IPS-18c (cell line): Measurements from ENCODE around the gene PLEKHJ1.

Source experiments
- H3K4me3 ChIP-seq: 2 replicates; pipeline ENCODE4 v1.7.0; 2013; ENCODE audit warnings: low read depth, mild to moderate bottlenecking, low read length, moderate library complexity; ENCODE audit not compliant: insufficient read depth
- H3K9me3 ChIP-seq: one replicate; pipeline ENCODE4 v1.6.1; 2013; ENCODE audit warnings: mild to moderate bottlenecking, low read length, moderate library complexity; ENCODE audit not compliant: control insufficient read depth, insufficient read depth

PLEKHJ1 gene

GRCh38 chr19:2253106-2254063, 17.3 kb upstream of the PLEKHJ1 start:
- Histone ChIP-seq H3K9me3 (no peaks in the 10 kb centered on the region), H3K4me3 (peak overlapping the region; percentile 57)

- H3K4me3 ChIP-seq, result peak overlapping the region; percentile 57
These were observed 16.6 kb upstream of the PLEKHJ1 start for GRCh38 chr19:2252797-2253105.

GRCh38 chr19:2252055-2252796, 16.1 kb upstream of the PLEKHJ1 start:
- Histone ChIP-seq H3K4me3 (no peak overlapping the region), H3K9me3 (no peaks in the 10 kb centered on the region)

More at GRCh38 chr19:2252797-2253105, 16.6 kb upstream of the PLEKHJ1 start:
- H3K9me3 ChIP-seq, result no peaks in the 10 kb centered on the region

GRCh38 chr19:2251106-2252054, 15.3 kb upstream of the PLEKHJ1 start:
- Histone ChIP-seq H3K9me3 (no peaks in the 10 kb centered on the region), H3K4me3 (no peak overlapping the region)

GRCh38 chr19:2250766-2251105, 14.6 kb upstream of the PLEKHJ1 start:
- no peak overlapping the region for H3K4me3 ChIP-seq
- H3K9me3 ChIP-seq, result no peaks in the 10 kb centered on the region

GRCh38 chr19:2249880-2250765, 14.0 kb upstream of the PLEKHJ1 start:
- no peaks in the 10 kb centered on the region for H3K9me3 ChIP-seq
- no peak overlapping the region for H3K4me3 ChIP-seq

GRCh38 chr19:2249010-2249866, 13.1 kb upstream of the PLEKHJ1 start, which contains the start of gene AMH:
Gene AMH, plus strand, starts transcription at chr19:2249323. Its CDS starts 10 bp downstream, at chr19:2249333.
- H3K4me3 ChIP-seq, result no peak within 1 kb of the TSS
- H3K9me3 ChIP-seq, result peaks cover 2% of the 10 kb centered on the region

- Histone ChIP-seq H3K9me3 (peaks cover 2% of the 10 kb centered on the region), H3K4me3 (no peak overlapping the region)
These were observed 12.2 kb upstream of the PLEKHJ1 start for GRCh38 chr19:2248136-2249009.

GRCh38 chr19:2247433-2248101, 11.4 kb upstream of the PLEKHJ1 start:
- peaks cover 2% of the 10 kb centered on the region for H3K9me3 ChIP-seq
- H3K4me3 ChIP-seq, result no peak overlapping the region

- Histone ChIP-seq H3K4me3 (no peak overlapping the region), H3K9me3 (peaks cover 2% of the 10 kb centered on the region)
These were observed 10.8 kb upstream of the PLEKHJ1 start for GRCh38 chr19:2246801-2247361.

GRCh38 chr19:2246014-2246620, 10.0 kb upstream of the PLEKHJ1 start:
- Histone ChIP-seq H3K9me3 (peaks cover 2% of the 10 kb centered on the region), H3K4me3 (no peak overlapping the region)

- Histone ChIP-seq H3K9me3 (peaks cover 2% of the 10 kb centered on the region), H3K4me3 (no peak overlapping the region)
These were observed 9.1 kb upstream of the PLEKHJ1 start for GRCh38 chr19:2245273-2245672.

- Histone ChIP-seq H3K9me3 (peaks cover 2% of the 10 kb centered on the region), H3K4me3 (no peak overlapping the region)
These were observed 8.4 kb upstream of the PLEKHJ1 start for GRCh38 chr19:2244486-2244885.

GRCh38 chr19:2244125-2244411, 7.9 kb upstream of the PLEKHJ1 start:
- H3K9me3 ChIP-seq, result peaks cover 2% of the 10 kb centered on the region
- H3K4me3 ChIP-seq, result no peak overlapping the region
